SHP77 (cell line): ENCODE measurements around the gene TNIP1.

Experiments used
- DNase-seq, 2 experiments: peaks; one replicate each; lab custom pipeline; 2025; lab: John Stamatoyannopoulos, UW

TNIP1 gene

GRCh38 chr5:151082282-151082902 is 1.6 kb upstream of the TNIP1 start:
- DNase-seq, result peak; percentile 68

GRCh38 chr5:151081431-151082281 is 822 bp upstream of the TNIP1 start:
- peak in 1 of 2 experiments; percentile 53 for DNase-seq

- no peak for DNase-seq
Observed at GRCh38 chr5:151079838-151080612, 809 bp downstream of the TNIP1 start.

DNA sequence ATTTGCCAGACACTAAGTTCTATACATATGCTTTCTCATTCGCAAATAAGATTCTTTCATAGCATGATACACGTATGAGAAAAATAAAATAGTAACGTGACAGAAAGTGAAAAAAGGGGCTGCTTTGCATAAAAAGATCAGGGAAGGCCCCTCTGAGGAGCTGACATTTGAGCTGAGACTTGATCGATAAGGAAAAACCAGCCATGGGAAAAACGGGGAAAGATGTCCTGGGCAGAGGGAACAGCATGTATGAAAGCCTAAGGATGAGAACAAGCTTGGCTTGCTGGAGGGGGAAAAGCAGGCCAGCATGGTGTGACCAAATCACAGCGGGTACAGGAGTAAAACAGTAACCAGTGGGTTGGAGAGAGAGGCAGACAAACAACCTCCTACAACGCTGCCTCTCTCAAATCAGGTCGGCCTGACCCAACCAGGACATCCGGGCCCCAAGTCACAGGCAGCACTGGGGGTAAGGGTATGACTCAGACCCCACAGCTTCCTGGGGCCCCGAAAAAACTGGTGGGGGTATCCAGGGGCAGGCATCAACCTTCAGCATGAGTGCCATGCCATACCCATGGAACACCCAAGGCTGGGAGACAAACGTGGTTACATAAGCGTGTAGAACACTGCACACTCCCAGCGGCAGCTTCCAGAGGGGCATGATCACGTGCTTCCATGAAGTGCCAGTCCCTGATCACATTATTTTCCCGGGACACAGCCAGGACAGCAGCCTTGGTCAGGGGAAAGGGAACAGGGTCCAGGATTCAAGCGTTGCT is 2.2 kb downstream of the TNIP1 start:
- no peak for DNase-seq

GRCh38 chr5:151077967-151078366 is 2.9 kb downstream of the TNIP1 start:
- DNase-seq, result no peak

GRCh38 chr5:151077419-151077818 is 3.4 kb downstream of the TNIP1 start:
- no peak for DNase-seq

- no peak for DNase-seq
Observed at GRCh38 chr5:151076616-151077015, 4.2 kb downstream of the TNIP1 start.

GRCh38 chr5:151075698-151076331 is 5.0 kb downstream of the TNIP1 start:
- DNase-seq, result no peak

DNA sequence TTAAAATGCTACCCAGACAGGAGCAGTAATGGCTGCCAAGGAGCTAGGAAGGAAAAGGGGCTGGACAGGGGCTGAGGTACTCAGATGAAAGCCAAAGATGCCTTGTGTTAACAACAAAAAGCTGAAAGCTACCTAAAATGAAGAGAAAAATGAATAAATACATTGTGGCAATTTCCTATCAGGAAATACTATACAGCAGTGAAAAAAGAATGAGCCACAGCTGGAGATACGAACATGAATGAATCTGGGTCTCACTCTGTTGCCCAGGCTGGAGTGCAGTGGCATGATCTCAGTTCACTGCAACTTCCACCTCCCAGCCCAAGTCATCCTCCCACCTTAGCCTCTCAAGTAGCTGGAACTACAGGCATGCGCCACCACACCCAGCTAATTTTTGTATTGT is 6.3 kb downstream of the TNIP1 start:
- DNase-seq, result no peak

- DNase-seq, result no peak
Observed at GRCh38 chr5:151073280-151073679, 7.6 kb downstream of the TNIP1 start.

DNA sequence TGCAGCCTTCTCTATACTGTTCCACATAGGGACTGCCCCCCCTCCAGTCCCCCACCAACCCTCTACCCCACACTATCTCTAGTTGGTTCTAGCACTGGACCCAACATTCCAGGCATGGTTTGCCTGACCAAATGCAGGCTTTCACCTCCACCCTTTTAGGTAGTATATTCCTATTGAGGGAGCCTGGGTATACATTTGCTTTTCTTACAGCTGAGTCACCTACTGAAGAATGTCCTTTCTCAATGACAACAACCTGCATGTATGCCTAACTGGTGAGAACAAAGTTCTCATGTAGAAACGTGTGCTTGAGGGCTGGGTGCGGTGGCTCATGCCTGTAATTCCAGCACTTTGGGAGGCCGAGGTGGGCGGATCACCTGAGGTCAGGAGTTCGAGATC is 8.2 kb downstream of the TNIP1 start:
- no peak for DNase-seq

- no peak for DNase-seq
Observed at GRCh38 chr5:151071848-151072629, 8.8 kb downstream of the TNIP1 start.

DNA sequence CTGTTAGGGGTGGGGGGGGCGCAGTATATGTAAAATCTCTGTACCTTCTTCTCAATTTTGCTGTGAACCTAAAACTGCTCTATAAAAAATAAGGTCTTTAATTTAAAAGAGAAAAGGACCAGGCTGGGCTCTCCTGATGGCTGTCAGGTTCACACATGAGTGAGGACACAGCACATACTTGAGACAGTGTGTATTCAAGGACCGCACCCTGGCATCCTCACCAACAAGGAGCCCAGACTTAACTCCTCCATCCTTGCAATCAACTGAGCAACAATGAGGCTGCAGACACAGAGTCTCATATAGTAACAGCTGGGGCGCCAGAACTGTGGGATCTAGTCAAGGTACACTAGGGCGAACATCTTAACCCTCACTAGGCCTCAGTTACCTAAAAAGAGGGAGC is 9.8 kb downstream of the TNIP1 start:
- no peak for DNase-seq

DNA sequence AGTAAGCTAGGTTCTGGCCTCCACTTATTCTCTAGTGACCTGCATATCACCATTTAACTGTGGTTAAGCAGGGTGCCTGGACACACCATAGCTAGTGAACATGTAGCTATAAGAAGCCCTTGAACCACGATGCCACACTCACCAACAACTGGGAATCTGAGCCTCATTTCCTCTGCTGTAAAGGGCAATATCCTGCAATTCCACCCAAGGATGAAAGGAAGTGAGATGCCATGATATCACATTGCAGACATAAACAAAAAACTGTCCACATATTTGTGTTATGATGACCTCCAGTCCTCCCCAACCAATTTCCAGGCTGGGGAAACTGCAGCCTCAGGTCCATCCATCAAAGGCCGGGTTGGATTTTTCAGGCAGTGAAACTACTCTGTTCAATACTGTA is 10.4 kb downstream of the TNIP1 start:
- DNase-seq, result no peak

GRCh38 chr5:151068433-151069197 is 12.2 kb downstream of the TNIP1 start:
- peak; percentile 32 to 41 for DNase-seq

DNA sequence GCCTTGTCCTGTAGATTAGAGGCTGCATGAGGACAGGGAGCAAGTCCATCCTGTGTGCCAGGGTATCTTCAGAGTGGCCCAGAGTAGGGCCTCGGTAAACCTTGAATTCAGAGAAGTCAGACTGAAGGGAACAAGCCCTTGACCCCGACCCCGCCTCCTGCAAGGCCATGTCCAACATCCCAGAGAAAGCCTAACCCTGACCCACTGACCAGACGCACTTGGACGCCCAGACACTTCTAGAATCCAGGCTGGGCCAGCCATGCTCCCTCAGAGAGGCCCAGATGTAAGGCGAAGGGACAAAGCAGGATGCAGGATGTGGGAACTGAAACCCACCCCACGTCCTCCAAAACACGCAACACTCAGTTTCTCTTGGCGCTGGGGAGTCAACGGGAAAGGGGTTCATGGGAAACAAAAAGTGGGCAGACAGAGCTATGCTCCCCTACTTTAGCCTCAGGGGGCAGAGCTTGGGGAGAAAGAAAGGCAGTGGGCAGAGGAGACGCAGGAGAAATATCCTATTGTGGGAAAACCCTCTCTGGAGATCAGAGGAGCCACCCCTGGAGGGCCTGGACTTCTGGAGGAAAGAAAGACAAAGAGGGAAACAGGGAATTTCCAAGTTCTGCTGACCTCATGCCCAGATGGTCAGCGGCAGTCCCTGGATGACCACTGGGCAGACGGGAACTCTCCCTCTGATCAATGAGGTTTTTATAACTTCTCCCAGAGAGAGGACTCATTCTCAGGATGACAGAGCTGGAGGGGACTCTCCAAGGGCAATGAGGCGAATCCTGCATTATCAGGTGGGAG is 13.0 kb downstream of the TNIP1 start:
- DNase-seq, result no peak

GRCh38 chr5:151066920-151067319 is 13.9 kb downstream of the TNIP1 start:
- no peak for DNase-seq

DNA sequence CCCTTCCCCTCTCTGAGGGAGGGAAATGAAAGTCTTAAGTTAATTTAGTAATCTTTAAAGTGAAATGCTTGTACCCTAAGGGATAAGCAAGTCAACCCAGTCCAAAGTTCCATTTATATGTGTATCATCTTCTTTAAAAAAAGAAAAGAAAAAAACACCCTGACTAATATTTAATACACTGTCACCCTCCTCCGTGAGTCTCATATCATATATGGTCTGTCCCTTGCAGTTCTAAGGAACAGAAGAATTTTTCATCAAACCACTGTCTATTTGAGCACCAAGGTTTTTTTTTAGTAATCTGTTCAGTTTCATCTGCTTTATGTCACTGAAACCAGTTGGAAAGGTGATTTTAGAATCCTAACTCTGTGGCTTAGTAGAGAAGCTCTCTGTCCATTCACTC is 15.2 kb downstream of the TNIP1 start:
- DNase-seq, result no peak

GRCh38 chr5:151064916-151065499 is 15.8 kb downstream of the TNIP1 start:
- DNase-seq, result no peak
